SHP77 treated with DMSO at 0.1 percent for 48 hours (cell line): Measurements from ENCODE around the gene PDLIM4.

Experiments used
- DNase-seq: peaks from one replicate; lab custom pipeline; 2025; lab: John Stamatoyannopoulos, UW

PDLIM4 gene

DNA sequence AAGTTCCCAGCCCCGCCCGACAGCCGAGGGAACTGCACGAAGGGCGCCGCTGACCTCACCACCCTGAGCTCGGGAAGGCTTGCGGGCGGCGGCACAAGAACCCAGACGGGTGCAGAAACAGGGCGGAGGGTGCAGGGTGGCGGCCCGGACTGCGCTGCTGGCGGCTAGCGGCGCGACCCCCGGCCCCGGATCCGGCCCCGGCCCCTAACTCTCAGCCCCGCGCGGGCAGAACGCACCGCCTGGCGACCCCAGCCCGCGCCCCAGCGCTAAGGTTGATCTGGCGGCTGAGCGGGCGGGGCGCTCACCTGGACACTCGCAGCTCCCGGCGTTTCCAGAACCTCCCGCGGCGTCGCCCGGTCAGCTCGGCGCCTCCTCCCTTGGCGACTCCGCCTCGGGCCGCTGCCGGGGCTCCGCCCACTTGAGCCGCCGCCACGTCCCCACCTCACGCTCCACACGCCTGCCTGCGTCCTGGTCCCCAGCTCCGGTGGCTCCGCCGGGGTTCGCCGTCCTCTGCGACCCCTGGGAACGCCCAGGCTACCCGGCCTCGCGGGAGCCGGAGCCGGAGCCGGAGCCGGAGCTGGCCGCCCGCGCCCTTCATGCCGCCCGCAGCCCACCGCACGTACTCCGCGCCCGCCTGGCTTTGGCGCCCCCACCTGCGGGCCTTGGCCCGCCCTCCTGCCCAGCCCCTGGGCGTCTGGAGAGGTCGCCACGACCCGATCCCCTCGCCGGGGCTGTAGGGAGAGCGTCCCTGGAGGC is 29.8 kb upstream of the PDLIM4 start, which contains the start of gene P4HA2:
Gene P4HA2, minus strand, starts transcription at position 369 of the 756 bp plus-strand sequence. CDS start 9,227 bp downstream, outside the sequence.
- DNase-seq, result peak; percentile 42

DNA sequence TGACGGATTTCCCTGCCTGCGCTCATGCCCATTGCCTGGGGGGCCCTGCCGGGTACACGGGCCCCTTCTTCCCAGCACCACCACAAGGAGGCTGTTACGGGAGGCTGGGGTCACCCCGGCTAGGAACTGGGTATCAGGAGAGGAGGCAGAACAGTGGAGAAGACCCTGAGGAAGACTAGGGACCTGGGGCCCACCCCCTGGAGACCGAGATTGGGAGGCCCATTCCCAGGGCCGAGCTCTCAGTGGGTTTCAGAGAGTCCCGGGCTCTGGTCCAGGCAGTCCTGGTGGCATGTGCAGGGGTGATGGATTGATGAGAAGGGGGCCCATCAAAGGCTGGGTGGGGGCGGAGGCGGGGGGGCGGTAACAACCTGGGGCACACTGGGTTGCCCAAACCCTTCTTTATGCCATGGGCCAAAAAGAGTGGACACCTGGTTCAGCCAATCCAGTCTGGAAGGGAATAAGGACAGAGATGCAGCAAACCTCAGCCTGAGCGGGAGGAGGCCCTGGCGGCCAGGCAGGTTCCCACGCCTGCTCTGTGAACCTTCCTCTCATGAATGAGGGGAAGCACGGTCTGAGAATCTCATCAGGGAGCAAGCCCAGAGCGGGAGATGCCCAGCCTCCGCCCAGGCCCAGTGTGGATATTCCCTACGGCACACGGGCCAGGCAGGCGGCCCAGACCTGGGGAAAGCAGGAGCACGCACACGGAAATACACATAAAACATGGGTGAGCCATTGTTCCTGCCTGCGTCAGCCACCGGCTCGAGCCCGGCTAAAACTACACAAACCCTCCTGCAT is 29.1 kb upstream of the PDLIM4 start:
- DNase-seq, result no peak

GRCh38 chr5:132229236-132229635 is 28.3 kb upstream of the PDLIM4 start:
- DNase-seq, result no peak

DNA sequence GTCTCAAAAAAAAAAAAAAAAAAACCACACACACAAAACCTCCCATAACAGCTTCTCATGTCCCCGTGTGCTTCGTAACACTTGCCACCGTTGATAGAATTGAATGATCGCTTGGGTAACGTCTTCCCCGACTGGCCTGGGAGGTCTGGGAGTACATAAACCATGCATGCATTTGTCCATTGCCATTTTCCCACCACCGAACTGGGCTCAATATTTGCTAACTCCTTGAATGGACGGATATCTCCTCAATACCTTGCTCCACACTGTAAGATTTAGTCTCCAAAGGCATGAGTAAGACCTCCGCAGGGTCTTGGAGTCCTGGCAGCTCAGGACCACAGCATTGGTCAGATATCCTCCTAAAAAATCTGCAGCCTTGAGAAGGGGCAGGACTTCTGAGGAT is 26.6 kb upstream of the PDLIM4 start:
- DNase-seq, result no peak

- no peak for DNase-seq
Observed at GRCh38 chr5:132232465-132232864, 25.0 kb upstream of the PDLIM4 start.

DNA sequence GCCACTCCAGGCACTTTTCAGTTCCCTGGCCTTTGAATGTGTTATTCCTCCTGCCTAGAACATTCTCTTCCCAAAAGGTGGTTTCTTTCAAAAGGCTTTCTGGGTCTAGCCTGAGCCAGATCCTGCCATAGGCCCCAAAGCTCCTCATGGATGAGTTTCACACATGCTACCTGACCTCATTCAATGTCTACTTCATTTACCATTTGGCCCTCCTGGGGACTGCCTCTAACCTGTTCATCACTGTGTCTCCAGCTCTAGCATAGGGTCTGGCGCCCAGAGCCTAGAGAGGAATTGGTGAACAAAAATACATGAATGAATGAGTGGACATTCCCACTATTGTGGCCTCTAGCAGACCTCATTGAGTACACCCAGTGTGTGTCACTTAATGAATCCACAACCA is 24.4 kb upstream of the PDLIM4 start:
- no peak for DNase-seq

DNA sequence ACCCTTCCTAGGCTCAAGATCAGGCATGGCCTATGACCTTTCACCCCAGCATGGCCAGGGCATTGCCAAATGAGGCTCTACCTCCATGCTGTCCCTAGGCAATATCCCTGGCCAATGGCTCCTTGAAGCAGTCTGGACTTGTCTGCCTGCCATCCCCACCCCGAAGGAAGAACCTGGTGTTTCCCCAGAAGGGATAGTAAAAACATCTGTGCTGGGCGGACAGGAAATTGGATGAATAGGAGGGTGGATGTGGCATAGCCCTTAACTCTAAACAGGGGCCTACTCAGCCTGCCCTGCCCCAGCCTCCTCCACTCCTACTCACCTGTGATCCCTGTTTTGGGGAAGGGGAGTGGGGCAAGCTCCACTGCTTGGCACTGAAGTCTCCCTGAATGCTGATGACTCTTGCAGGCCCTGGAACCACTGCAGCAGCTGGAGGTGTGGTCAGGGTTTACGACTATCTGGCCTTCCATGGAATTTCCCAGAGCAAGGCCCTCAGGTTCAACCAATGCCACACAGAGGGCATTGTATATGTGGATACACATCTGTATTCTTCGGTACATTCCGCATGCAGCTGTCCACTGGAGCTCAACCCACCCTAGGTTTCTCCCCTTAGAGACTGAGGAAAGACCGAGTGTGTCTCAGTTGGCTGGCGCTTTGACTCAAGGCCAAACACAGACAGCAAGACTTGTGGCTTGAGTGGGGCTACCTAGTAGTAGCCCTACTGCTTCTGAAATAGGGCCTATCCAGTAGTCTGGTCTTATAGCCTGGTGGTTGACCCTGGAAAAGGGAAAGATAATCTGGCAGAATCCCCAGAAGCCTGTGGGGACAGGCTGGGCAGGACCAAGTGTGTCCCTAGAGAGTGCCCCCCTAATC is 23.4 kb upstream of the PDLIM4 start:
- no peak for DNase-seq

DNA sequence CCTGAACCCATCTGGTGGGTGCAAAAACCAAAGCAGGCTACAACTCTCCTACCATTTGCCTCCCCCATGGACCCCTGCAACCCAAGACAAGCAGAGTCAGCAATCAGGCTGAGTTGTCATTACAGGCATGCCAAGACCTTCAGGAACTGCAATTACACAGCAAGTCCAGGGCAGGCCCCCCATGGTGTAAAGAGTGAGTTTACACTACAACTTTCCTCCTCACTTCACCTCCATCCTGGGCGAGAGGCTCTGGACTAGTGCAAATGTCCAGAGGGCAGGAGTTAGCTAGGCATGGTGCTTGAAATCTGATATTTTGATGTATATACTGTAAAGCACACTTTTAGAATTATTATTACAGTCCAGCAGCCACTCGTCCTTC is 22.8 kb upstream of the PDLIM4 start:
- DNase-seq, result no peak

GRCh38 chr5:132235340-132235739 is 22.2 kb upstream of the PDLIM4 start:
- DNase-seq, result no peak

GRCh38 chr5:132237141-132237540 is 20.4 kb upstream of the PDLIM4 start:
- DNase-seq, result no peak

GRCh38 chr5:132237670-132238069 is 19.8 kb upstream of the PDLIM4 start:
- no peak for DNase-seq

DNA sequence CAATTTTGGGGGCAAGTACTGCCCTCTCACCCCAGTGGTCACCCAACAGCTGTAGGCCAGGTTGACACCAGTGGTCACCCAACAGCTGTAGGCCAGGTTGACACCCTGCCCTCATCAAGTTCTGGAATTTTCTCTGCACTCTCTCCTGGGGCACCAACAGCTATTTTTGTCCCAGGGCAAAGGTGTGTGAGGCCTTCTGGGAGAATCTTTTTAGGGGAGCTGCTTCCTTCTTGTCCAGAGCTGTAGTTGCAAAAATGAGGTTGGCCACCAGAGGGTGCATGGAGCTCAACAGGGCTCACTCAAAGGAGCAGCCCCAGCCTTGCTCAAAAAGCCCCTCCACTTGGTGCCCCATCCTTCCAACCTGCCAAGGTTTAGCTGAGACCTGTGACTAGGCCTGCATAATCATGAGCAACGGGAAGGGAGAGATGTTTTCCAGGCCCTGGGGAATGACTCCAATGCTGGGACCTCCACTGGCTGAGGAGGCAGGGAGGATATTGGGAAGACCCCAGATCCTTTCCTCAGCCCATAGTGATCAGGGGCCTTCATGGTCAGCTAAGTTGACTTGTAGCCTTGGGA is 19.2 kb upstream of the PDLIM4 start:
- DNase-seq, result no peak

DNA sequence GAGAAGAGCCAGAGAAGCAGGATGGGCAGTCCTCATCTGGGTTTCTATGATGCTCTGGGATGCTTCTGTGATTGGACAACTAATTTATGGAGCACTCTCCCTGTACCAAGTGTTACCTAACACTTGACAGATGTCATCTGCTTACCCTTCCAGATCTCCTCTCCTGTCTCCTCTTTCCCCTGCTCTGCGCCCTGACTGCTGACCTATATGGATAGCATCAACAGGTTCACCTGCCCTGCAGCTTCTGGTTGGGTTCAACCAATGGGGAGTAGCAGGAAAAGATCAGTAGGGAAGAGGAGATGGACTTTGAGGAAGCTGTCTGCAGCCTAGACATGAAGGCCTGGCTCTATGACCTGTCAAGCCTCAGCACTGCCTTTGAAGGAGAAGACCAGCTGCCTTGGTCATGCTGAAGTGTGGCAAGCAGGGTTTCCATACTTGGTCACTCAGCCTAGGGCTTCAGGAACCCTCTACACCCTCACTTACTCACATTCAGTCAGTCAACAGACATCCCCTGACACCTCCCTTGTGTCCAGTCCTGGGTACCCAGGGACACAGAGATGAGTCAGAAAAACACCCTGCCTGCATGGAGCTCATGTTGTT is 18.5 kb upstream of the PDLIM4 start:
- no peak for DNase-seq

- no peak for DNase-seq
Observed at GRCh38 chr5:132239776-132240175, 17.7 kb upstream of the PDLIM4 start.

- no peak for DNase-seq
Observed at GRCh38 chr5:132243366-132243977, 14.0 kb upstream of the PDLIM4 start.

GRCh38 chr5:132245593-132245992 is 11.9 kb upstream of the PDLIM4 start:
- no peak for DNase-seq

- no peak for DNase-seq
Observed at GRCh38 chr5:132246806-132247205, 10.7 kb upstream of the PDLIM4 start.

DNA sequence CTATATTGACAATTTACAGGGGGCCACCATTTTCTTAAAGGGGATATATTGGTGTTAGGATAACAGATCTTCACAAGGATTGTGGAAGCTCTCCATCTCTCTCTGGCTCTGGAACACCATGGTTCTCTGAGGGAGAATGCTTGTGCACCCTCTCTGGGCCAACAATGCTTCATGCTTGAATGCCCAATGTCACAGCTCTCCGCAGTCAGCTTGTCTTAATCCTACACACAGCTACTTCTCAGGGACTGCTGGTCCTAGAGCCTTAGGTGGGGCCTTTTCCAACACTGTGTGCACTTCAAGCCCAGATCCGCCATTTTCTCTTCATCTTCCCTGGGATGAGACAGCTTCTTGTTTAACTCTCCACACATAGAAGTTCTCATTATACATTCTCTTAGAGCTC is 6.9 kb upstream of the PDLIM4 start:
- DNase-seq, result no peak

DNA sequence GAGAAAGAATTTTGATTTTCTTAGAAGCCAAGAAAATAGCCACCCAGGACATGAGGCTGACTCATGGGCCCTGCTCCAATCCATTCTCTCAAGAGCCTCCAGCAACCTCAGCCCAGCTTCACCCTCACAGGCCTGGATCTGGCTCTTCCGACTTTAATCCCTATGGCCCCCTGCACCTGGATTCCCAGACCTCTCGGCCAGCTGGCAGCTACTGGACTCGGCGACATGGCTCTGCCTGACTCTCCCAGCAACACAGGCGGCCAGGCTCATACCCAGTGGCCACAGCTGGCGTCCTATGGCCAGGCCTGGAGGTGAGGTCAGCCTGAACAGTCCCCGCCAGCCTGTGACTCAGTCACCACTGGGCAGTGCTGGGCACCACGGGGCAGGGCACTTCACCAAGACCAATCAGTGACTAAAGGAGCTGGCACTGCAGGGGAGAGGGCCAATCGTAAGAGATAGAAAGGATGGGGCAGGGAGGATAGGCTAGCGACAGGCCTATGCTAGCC is 6.2 kb upstream of the PDLIM4 start:
- no peak for DNase-seq

- no peak for DNase-seq
Observed at GRCh38 chr5:132253008-132253441, 4.5 kb upstream of the PDLIM4 start.
